Islet precursor cell (in vitro differentiated cells): ENCODE measurements around the gene TNS2.

Source experiments
- DNase-seq: peaks from one replicate; pipeline ENCODE4 v3.0.0-alpha.2; 2018

TNS2 gene

DNA sequence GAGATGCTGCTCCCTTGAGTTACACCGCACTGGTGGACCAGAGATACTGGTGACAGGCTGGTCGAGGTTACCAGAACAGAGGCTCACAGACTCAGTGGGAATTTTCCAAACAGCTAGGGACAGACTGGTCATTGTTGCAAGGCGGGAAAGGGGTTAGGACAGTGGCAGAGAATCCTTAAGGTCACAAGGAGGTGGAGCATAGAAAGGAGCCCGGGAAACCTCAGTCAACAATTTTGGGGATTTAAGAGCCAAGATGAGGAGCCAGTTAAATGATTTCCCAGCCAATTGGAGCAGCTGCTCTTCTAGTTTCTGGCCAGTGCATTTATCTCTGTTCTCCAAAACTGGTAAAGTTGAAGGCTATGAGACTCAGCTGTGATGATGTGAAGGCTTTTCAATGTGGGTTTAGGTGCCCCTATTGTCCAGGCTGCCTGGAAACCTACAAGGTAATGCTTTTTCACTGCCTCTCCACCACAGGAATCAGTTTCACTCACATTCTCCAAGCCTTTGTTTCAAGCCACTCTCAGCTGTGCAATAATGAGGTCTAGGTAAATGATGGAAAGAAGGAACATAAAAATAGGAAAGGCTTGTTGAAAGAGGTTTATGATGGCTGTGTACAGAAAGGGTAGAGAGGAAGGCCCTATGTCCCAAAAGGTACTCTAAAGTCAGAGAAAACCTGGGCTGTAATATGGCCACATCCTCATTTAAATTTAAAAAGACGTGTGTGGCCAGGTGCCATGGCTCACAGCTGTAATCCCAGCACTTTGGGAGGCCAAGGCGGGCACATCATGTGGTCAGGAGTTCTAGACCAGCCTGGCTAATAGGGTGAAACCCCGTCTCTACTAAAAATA is 7.0 kb upstream of the TNS2 start:
- peak; percentile 63 for DNase-seq

DNA sequence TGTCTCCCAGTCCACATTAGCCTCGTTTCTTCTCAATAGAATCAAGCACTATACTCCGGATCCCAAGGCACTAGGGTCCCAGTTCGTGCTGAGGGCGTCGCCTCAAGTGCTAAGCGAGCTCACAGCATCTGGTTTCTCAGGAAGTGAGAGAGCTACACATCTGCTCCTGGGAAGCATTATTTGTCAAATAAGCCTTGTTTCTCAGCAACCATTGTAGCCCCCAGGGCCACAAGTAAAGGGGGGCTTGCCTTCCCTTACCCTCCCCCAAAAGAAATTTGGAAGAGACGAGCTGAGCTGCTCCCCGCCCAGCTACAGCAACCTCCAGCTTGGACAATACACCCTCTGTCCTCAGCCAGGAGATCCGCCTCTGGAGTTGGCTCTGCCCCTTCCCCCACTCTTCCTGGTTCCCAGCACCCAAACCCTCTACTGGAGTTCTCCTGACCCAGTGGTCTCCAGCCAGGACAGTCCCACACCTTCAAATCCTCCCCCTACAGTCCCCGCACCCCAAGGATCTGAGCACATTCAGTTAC is 5.7 kb upstream of the TNS2 start:
- DNase-seq, result peak; percentile 81

DNA sequence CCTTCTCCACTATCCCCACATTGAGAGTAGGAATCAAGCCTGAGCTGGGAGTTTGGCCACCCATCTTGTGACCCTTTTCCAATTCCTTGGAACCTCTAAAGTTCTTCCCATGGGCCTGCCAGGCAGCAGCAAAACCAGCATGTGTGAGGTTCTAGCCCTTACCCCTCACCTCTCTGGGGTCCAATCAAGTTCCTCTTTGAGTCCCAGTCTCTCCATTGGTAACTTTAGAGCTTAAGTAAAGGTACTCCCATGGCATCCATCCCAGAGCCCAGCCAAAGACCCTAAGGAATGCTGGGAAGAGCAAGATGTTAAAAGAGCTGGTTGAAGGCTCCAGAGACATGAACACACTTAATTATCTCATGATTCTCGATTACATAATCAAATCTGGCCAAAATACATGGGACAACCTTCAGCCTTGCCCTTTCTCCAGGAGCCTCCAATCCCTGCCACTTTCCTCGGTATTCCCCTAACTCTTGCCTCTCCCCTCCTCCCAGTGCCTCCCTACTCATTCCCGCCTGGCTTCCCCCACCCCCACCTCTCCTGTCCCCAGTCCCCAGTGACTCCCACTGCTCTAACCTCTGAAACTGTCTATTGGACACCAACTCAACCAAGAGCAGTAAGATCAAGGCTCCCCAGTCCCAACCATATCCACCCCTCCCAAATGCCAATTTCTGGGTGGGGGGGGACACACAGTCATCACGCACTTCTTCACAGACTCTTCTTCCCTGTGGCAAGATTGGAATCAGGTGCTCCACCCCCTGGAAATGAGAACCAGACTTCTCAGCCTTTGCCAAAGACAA is 4.8 kb upstream of the TNS2 start:
- peak; percentile 47 for DNase-seq

DNA sequence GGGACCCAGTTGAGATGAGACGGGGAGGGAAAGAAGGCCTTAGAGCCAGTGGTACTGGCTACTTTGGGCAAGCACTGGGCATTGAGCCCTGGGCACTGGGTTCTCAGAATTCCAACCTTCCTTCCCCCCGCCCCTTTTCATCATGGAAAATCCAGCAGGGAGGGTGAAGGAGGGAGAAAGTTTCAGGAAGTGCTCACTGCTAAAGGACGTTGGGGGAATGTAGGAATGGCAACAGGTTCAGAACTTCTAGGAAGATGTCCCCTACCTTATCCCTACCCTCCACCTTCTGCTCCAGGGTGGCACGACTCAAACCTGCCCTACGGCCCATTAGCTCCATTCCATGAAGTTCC is 4.2 kb upstream of the TNS2 start:
- DNase-seq, result no peak

DNA sequence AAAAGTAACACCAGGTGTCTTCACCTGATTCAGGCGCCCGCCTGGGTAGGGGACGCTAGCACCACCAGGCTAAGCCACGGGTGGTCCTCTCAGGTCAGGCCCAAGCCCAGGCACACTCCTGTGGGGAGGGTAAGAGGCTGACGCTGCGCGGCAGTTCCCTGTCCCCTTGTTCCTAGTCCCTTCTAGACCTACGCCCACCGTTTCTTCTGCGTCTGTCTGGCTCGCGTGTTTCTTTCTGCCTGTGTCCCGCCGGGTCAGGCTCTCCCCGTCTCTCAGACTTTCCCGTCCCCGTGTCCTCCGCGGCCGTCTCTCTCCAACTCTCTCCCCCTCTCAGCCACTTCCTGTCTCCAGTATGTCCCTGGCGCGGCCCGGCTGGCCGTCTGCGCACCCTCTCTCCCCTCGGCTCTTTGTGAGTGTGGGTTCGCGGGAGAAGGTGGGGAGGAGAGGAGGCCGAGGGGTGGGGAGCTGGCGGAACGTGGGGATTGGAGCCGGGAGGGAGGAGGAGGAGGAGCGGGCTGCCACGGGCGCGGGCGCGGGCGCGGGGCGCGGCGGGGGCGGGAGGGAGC is 3.1 kb upstream of the TNS2 start:
- DNase-seq, result peak; percentile 93

GRCh38 chr12:53047221-53048032 is 2.4 kb upstream of the TNS2 start:
- DNase-seq, result peak; percentile 89

DNA sequence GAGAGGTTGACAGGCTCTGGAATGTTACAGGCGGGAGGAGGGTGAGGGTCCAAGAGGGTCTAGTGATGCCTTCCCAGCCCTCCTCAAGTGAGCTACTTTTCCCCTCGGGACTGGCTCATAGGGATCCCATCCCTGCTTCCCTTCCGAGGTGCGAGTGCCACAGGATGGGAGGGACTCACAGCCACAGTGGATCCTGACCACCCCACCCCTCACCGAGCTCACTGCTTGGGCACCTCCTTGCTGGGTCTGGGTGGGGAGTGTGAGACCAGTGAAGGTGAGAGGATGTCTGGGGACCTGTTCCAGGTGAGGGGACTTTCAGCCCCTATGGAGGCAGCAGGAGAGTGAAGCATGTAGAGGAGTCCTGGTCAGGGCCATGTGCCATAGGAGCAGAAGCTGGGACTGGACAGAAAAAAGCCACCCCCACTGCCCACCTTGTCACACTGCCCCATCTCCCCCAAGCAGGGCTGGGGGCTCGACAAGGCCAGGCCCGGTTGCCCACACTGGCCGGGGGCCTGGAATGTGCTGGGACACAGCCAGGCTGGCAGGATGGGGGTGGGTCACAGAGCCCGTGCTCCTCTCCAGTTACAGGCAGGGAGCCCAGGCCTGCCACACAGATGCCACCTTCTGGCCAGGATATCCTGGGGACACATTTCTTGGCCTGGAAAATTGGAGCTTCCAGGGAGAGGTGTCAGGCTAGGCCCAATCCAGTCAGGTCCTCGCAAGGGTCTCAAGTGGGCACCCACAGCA is 1.7 kb upstream of the TNS2 start:
- DNase-seq, result peak; percentile 85

- DNase-seq, result peak; percentile 92
These were observed 974 bp upstream of the TNS2 start for GRCh38 chr12:53048780-53049401.

- DNase-seq, result peak; percentile 56
These were observed 677 bp downstream of the TNS2 start for GRCh38 chr12:53050426-53051057.

DNA sequence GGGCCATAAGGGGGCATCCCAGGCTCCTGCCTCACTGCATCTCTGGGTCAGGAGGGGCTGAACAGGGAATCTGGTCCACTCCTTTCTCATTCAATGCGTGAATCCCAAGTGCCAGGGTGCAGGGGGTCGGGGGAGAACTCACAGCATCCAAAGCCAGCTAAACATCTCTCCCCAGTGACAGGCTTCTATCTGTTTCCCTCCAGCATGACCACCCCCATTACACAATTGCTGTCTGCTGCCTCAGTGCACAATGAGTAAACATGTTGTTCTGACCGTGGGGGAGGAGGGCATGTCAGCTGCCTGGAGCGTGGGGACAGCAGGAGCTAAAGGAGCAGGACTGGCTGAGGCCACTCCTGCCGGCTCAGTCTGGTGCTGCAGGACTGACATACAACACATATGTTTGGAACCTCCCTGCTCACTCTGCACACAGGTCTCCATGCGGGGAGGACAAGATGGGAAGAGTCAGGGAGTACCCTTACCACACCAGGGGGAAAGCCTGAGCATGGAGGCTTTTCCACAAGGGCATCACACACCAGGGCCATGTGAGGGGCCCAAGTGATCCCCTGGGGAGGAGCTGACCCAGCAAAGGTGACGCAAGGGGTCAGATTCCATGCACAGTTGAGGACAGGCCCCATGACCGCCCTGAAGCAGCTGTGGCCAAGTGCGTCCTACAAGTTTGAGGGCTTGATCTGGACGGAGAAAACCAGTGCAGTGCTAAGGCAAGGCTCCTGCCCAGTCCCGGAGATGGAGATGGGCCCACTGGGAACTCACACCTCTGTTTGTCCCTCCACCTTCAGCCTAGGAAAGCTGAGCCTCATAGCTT is 1.4 kb downstream of the TNS2 start:
- peak; percentile 80 for DNase-seq

DNA sequence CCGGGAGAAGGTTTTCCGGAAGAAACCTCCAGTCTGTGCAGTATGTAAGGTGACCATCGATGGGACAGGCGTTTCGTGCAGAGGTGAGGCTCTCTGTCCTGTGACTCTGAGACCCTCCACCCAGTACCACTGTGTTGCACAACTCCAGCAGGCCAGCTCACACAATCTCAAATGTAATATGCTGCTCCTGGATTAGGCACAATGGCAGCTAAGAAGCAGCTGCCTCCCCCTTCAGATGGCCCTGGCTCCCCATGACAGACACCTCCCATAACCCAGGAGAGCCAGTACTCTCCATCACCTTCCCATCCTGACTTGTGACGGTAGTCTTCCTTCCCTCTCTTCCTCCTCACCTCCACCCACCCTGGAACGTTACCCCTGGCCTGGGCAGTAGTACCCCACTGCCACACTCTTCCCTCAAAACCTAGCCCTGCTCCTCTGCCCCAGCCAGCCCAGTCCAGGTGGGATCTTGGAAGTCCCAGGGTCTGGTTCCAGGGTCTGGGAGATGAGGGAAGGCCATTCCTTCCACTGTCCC is 2.1 kb downstream of the TNS2 start:
- DNase-seq, result peak; percentile 44

GRCh38 chr12:53052419-53053217 is 2.8 kb downstream of the TNS2 start:
- peak; percentile 51 for DNase-seq

GRCh38 chr12:53053218-53054111 is 3.6 kb downstream of the TNS2 start:
- DNase-seq, result peak; percentile 94

- DNase-seq, result peak; percentile 99
These were observed 4.4 kb downstream of the TNS2 start for GRCh38 chr12:53054112-53054878.

DNA sequence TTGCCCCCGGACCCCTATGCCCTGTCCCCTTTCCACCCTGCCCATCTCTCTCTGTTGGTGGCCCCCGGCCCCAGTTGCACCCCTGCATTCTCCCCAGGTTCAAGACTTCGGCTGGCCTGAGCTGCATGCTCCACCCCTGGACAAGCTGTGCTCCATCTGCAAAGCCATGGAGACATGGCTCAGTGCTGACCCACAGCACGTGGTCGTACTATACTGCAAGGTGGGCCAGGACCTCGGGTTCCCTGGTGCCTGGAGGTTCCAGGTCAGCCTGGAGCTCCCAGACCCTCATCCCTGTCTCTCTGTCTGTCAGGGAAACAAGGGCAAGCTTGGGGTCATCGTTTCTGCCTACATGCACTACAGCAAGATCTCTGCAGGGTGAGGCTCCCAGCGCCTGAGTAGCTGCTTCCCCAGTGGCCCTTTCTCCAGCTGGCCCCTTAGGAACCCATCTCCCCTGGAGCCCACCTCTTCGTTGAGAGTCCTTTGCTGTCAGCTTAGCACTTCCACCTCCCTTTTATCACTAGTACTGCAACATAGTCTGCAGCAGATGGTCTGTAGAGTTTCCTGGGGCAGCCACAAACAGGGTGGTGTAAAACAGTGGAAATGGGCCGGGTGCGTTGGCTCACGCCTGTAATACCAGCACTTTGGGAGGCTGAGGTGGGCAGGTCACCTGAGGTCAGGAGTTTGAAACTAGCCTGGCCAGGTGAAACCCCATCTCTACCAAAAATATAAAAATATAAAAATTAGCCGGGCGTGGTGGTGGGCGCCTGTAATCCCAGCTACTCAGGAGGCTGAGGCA is 5.8 kb downstream of the TNS2 start:
- DNase-seq, result no peak

DNA sequence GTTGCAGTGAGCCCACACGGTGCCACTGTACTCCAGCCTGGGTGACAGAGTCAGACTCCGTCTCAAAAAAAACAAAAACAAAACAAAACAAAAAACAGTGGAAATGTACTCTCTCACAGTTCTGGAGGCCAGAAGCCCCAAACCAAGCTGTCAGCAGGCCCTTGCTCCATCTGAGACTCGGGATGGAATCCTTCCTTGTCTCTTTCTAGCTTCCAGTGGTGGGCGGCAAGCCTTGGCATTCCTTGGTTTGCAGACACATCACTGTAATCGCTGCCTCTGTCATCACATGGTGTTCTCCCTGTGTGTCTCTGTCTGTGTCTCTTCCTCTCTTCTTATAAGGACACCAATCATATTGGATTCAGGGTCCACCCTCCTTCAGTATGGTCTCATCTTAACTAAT is 6.4 kb downstream of the TNS2 start:
- DNase-seq, result no peak
